22Rv1 (cell line): ENCODE data around the gene HDGFL2.

ENCODE experiments used
- H3K27ac ChIP-seq: fragments of 450-650 bp; 2 replicates; pipeline ENCODE4 v1.5.1; 2017
- ZFX ChIP-seq: fragments of 450-650 bp; IDR thresholded peaks from 2 replicates; pipeline ENCODE4 v1.6.1; 2017; ENCODE audit warnings: antibody characterized with exemption, borderline replicate concordance
- TF ChIP-seq, protein P1 (sequence below): fragments of 450-650 bp; IDR thresholded peaks from 2 replicates; pipeline ENCODE4 v1.5.1; 2017; ENCODE audit warnings: mild to moderate bottlenecking

HDGFL2 gene

DNA sequence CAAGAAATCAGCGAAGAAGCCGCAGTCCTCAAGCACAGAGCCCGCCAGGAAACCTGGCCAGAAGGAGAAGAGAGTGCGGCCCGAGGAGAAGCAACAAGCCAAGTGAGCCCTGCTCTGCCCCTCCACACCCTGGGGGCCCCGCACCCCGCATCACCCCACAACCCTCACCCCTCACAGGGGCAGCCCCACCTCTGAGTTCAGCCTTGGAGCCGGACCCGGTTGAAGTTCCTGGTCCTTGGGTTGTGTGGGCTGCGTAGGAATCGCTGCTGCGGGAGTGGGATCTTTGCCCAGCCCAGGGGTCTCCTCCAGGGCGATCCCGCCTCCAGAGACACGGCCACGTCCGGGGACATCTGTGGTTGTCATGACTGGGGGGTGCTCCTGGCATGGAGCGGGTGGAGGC lies 24.2 kb downstream of the HDGFL2 start:
- TF ChIP-seq, protein P1, sequence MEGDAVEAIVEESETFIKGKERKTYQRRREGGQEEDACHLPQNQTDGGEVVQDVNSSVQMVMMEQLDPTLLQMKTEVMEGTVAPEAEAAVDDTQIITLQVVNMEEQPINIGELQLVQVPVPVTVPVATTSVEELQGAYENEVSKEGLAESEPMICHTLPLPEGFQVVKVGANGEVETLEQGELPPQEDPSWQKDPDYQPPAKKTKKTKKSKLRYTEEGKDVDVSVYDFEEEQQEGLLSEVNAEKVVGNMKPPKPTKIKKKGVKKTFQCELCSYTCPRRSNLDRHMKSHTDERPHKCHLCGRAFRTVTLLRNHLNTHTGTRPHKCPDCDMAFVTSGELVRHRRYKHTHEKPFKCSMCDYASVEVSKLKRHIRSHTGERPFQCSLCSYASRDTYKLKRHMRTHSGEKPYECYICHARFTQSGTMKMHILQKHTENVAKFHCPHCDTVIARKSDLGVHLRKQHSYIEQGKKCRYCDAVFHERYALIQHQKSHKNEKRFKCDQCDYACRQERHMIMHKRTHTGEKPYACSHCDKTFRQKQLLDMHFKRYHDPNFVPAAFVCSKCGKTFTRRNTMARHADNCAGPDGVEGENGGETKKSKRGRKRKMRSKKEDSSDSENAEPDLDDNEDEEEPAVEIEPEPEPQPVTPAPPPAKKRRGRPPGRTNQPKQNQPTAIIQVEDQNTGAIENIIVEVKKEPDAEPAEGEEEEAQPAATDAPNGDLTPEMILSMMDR: no peak
- TF ChIP-seq ZFX: no peak

DNA sequence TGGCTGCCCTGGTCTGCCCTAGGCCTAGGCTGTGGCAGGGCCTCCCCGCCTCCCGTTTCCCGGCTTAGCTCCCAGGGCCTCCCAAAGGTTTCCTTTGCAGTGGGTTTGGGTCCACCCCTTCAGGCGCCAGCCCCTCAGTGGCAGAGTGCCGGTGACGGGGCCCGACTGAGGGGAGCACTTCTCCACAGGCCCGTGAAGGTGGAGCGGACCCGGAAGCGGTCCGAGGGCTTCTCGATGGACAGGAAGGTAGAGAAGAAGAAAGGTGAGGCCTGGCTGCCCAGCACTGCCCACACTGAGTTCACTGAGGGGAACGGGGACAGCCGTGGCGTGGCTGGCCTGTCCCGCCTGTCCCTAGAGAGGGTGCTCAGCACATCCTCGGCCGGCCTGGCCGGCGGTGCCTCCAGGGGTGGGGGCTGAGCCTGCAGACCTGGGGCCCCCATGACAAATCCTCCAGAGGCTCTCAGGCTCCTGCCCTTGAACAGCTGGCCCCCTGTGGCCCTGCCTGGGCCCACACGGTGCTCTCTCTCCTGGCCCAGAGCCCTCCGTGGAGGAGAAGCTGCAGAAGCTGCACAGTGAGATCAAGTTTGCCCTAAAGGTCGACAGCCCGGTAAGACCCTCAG lies 25.8 kb downstream of the HDGFL2 start:
- TF ChIP-seq ZFX: no peak
- TF ChIP-seq, protein P1: no peak
- H3K27ac ChIP-seq: no peak overlapping the region

More for the DNA sequence above, 24.2 kb downstream of the HDGFL2 start:
- H3K27ac ChIP-seq: no peak overlapping the region

DNA sequence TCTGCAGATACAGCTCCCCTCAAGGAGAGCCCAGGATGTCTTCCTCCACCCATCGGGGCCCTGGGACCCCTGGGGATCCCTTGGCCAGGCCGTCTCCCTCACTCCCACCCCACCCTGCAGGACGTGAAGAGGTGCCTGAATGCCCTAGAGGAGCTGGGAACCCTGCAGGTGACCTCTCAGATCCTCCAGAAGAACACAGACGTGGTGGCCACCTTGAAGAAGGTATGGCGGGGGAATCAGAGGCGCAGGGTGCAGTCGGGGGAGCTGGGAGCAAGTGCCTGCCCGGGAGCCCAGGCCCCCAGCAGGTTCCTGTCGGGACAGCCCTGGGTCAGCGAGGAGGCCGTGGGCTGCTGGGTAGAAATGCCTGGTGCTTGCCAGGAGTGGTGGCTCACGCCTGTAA lies 26.6 kb downstream of the HDGFL2 start:
- H3K27ac ChIP-seq: no peak overlapping the region
- TF ChIP-seq, protein P1: no peak
- TF ChIP-seq ZFX: no peak

DNA sequence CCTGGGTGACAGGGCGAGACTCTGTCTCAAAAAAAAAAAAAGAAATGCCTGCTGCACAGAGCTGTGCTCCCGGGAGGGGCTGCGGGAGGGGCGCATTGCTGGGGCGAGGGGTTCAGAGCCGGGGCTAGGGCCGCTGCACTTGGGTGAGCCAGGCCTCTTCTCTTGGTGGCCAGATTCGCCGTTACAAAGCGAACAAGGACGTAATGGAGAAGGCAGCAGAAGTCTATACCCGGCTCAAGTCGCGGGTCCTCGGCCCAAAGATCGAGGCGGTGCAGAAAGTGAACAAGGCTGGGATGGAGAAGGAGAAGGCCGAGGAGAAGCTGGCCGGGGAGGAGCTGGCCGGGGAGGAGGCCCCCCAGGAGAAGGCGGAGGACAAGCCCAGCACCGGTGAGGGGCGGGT lies 27.2 kb downstream of the HDGFL2 start:
- H3K27ac ChIP-seq: no peak overlapping the region
- TF ChIP-seq, protein P1: no peak
- no peak for TF ChIP-seq ZFX

DNA sequence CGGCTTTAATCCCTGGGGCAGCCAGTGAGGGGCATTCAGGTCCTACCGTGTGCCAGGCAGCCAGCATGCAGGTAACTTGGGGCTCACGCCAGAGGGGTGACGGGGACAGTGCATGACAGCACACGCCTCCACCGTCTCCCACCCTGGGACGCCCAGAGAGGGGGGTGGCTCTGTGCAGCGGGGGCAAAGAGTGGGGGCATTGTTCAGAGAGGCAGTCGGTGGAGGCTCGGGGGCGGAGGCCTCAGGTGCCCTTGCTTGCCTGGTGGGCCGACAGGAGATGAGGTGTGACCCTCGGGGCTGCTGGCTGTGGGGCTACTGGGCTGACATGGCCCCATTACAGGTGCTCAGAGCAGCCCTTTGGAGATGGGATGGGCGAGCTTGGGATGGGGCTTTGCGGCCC lies 27.8 kb downstream of the HDGFL2 start:
- H3K27ac ChIP-seq: no peak overlapping the region
- TF ChIP-seq, protein P1: no peak
- TF ChIP-seq ZFX: no peak

DNA sequence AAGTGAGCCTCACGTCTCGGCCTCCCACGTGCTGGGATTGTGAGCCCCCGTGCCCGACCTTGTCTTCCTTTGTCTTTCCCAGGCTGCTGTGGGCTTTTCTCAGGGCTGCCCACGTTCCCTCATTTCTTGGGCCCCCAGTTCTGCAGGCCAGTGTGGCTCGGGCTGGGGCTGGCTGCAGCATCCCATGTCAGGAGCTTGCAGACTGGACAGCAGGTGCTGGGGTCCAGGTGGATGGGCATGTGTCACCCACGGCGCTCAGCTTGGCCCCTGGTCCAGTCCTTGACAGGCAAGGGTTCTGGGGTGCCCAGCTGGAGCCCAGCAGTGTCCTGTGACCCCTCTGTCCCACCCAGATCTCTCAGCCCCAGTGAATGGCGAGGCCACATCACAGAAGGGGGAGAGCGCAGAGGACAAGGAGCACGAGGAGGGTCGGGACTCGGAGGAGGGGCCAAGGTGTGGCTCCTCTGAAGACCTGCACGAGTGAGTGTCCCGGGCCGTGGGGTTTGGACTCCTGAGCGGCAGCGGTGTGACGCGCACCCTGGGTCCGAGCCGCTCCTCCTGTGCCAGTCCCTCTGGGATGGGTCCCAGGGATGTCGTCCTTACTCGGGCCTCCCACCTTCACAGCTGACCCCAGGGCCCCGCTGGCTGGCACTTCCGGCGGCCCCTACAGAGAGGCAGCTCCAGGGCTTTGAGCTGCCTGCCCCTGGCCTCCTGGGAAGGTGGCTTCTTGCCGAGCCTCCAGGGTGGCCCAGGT lies 28.9 kb downstream of the HDGFL2 start:
- TF ChIP-seq ZFX: no peak
- TF ChIP-seq, protein P1: no peak
- no peak overlapping the region for H3K27ac ChIP-seq

DNA sequence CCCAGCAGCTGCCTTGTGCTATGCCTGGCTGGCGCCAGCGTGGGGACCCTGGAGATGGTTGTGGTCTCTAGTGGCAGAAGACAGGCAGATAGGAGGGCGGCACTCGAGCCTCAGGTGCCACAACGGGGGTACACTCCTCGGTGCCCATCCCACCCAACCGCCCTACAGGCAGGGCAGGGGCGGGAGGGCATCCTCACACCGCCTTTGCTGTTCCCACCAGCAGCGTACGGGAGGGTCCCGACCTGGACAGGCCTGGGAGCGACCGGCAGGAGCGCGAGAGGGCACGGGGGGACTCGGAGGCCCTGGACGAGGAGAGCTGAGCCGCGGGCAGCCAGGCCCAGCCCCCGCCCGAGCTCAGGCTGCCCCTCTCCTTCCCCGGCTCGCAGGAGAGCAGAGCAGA lies 29.6 kb downstream of the HDGFL2 start:
- no peak overlapping the region for H3K27ac ChIP-seq
- TF ChIP-seq, protein P1: no peak
- no peak for TF ChIP-seq ZFX
